Panc1 (cell line): ENCODE results near the gene PRPSAP2. TPM values are rescaled to one million over a fixed set of nuclear protein-coding genes. Genes with fewer than 3 reads are reported as not detected.

Experiments used
- ATAC-seq: fragments of 200-7000 bp; cut with Tn5 transposase; 2 replicates; pipeline ENCODE4 v1.9.1; 2020; ENCODE audit warnings: mild to moderate bottlenecking, moderate library complexity
- BruUV-seq: library from RNA; stranded (reverse); fragments of 400-500 nt; replicated peaks from 2 replicates; lab custom pipeline; 2021; lab: Mats Ljungman, UMichigan
- CTCF ChIA-PET: fragments of 300-600 bp; sonication (Branson Sonifier 250); formaldehyde crosslinking; loops from one replicate; lab custom pipeline; 2022; ENCODE audit warnings: antibody characterized with exemption; lab: Charles Lee
- POLR2A ChIA-PET: fragments of 300-600 bp; sonication (Branson Sonifier 250); formaldehyde crosslinking; loops from one replicate; lab custom pipeline; 2022; ENCODE audit warnings: antibody characterized with exemption; lab: Charles Lee
- DNase-seq: peaks from one replicate; pipeline ENCODE4 v3.0.0-alpha.2; 2010; ENCODE audit warnings: low read depth, low spot score
- H3K27ac ChIP-seq: 2 replicates; pipeline ENCODE4 v1.5.1; 2011; ENCODE audit warnings: mild to moderate bottlenecking, low read length, inconsistent platforms
- H3K27me3 ChIP-seq: fragments of 200-500 bp; sonication (Bioruptor generic); 2 replicates; pipeline ENCODE4 v1.6.0; 2014; ENCODE audit warnings: low read length, inconsistent platforms; ENCODE audit not compliant: control insufficient read depth, insufficient read depth
- H3K36me3 ChIP-seq: fragments of 200-500 bp; sonication (Bioruptor generic); 2 replicates; pipeline ENCODE4 v1.5.1; 2014; ENCODE audit warnings: inconsistent platforms, mild to moderate bottlenecking, low read length, moderate library complexity; ENCODE audit not compliant: control insufficient read depth, insufficient read depth
- H3K4me1 ChIP-seq: 2 replicates; pipeline ENCODE4 v1.5.1; 2011; ENCODE audit warnings: inconsistent platforms, mild to moderate bottlenecking, low read length, moderate library complexity; ENCODE audit not compliant: control insufficient read depth, insufficient read depth
- H3K4me3 ChIP-seq, 2 experiments: 2 replicates each; pipeline ENCODE4 v1.5.1; 2011 to 2012; ENCODE audit warnings: low read depth in 2 of 2, low read length in 2 of 2, mild to moderate bottlenecking in 2 of 2, inconsistent platforms in 1 of 2, moderate library complexity in 1 of 2
- H3K9me3 ChIP-seq: fragments of 200-500 bp; sonication (Bioruptor generic); 2 replicates; pipeline ENCODE4 v1.5.1; 2014; ENCODE audit warnings: low read depth, mild to moderate bottlenecking, inconsistent platforms, low read length, moderate library complexity; ENCODE audit not compliant: control insufficient read depth, insufficient read depth
- POLR2AphosphoS5 ChIP-seq: IDR thresholded peaks from 2 replicates; pipeline ENCODE4 v1.6.1; 2012; ENCODE audit warnings: mild to moderate bottlenecking, low read depth, low read length, moderate library complexity
- SIN3A ChIP-seq: IDR thresholded peaks from 2 replicates; pipeline ENCODE4 v1.6.1; 2012; ENCODE audit warnings: low read depth, mild to moderate bottlenecking, low read length, moderate library complexity, borderline replicate concordance; ENCODE audit not compliant: insufficient read depth
- TCF7L2 ChIP-seq: IDR thresholded peaks from 2 replicates; pipeline ENCODE4 v1.6.1; 2011; ENCODE audit warnings: mild to moderate bottlenecking, low read depth, low read length, inconsistent platforms
- in situ Hi-C: cut with HindIII; loops from 2 replicates; pipeline ENCODE4 v1.10.0; 2016; ENCODE audit warnings: low sequenced_read_pairs, low pct_unique_long_range_greater_than_20kb
- intact Hi-C: fragments of 100-400 bp; cut with micrococcal nuclease; formaldehyde crosslinking; loops from one replicate; pipeline ENCODE4 v1.10.0; 2022; ENCODE audit not compliant: unreplicated experiment
- total RNA-seq: library from RNA; stranded (reverse); gene quantifications from one replicate; pipeline ENCODE4 v1.2.1, GENCODE V29; 2021; ENCODE audit not compliant: unreplicated experiment
- TF ChIP-seq, protein P1 (sequence below): fragments of 450-650 bp; IDR thresholded peaks from 2 replicates; pipeline ENCODE4 v1.5.1; 2017; ENCODE audit warnings: mild to moderate bottlenecking
- TF ChIP-seq, protein P2 (sequence below), 2 experiments: IDR thresholded peaks; 2 replicates each; pipeline ENCODE4 v1.6.1; 2011 to 2012; ENCODE audit warnings: low read depth in 2 of 2, control low read depth in 1 of 2, low read length in 1 of 2, mild to moderate bottlenecking in 1 of 2, moderate library complexity in 1 of 2; ENCODE audit not compliant: insufficient read depth in 1 of 2

PRPSAP2 gene
- total RNA-seq, 1 experiment from 2014 or later: 25.3 TPM

DNA sequence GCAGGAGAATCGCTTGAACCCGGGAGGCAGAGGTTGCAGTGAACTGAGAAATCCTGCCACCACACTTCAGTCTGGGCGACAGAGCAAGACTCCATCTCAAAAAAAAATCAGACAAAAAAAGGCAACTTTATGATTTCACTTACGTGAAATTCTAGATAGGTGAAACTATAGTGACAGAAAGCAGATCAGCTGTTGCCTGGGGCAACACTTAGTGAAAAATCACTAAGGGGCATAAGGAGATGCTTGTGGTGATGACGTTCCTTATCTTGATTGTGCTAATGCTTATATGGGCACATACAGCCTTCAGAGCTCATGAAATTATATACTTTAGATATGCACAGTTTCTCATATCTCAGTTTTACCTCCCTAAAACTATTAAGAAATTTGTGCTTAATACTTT, 52.4 kb downstream of the PRPSAP2 start:
- Histone ChIP-seq H3K36me3 (no peaks in the 10 kb centered on the region; the same call in 1 of the 2 replicates), H3K27me3 (no peaks in the 10 kb centered on the region), H3K4me3 (no peak overlapping the region), H3K27ac (no peak overlapping the region), H3K9me3 (no peaks in the 10 kb centered on the region), H3K4me1 (no peaks in the 10 kb centered on the region)
- ChIA-PET CTCF (no interaction called here), POLR2A (no interaction called here)
- ATAC-seq (no peak), DNase-seq (no peak)
- in situ Hi-C loops: no loop called here
- intact Hi-C loops: no loop called here
- TF ChIP-seq TCF7L2: no peak
- TF ChIP-seq, protein P1, sequence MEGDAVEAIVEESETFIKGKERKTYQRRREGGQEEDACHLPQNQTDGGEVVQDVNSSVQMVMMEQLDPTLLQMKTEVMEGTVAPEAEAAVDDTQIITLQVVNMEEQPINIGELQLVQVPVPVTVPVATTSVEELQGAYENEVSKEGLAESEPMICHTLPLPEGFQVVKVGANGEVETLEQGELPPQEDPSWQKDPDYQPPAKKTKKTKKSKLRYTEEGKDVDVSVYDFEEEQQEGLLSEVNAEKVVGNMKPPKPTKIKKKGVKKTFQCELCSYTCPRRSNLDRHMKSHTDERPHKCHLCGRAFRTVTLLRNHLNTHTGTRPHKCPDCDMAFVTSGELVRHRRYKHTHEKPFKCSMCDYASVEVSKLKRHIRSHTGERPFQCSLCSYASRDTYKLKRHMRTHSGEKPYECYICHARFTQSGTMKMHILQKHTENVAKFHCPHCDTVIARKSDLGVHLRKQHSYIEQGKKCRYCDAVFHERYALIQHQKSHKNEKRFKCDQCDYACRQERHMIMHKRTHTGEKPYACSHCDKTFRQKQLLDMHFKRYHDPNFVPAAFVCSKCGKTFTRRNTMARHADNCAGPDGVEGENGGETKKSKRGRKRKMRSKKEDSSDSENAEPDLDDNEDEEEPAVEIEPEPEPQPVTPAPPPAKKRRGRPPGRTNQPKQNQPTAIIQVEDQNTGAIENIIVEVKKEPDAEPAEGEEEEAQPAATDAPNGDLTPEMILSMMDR: no peak
- no peak for TF ChIP-seq POLR2AphosphoS5
- TF ChIP-seq, protein P2, sequence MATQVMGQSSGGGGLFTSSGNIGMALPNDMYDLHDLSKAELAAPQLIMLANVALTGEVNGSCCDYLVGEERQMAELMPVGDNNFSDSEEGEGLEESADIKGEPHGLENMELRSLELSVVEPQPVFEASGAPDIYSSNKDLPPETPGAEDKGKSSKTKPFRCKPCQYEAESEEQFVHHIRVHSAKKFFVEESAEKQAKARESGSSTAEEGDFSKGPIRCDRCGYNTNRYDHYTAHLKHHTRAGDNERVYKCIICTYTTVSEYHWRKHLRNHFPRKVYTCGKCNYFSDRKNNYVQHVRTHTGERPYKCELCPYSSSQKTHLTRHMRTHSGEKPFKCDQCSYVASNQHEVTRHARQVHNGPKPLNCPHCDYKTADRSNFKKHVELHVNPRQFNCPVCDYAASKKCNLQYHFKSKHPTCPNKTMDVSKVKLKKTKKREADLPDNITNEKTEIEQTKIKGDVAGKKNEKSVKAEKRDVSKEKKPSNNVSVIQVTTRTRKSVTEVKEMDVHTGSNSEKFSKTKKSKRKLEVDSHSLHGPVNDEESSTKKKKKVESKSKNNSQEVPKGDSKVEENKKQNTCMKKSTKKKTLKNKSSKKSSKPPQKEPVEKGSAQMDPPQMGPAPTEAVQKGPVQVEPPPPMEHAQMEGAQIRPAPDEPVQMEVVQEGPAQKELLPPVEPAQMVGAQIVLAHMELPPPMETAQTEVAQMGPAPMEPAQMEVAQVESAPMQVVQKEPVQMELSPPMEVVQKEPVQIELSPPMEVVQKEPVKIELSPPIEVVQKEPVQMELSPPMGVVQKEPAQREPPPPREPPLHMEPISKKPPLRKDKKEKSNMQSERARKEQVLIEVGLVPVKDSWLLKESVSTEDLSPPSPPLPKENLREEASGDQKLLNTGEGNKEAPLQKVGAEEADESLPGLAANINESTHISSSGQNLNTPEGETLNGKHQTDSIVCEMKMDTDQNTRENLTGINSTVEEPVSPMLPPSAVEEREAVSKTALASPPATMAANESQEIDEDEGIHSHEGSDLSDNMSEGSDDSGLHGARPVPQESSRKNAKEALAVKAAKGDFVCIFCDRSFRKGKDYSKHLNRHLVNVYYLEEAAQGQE (IDR thresholded peaks at IDR 0.05; ENCODE audit: insufficient read depth in 1 of 2, low read depth in 2 of 2, low read length in 1 of 2): no peak
- no TSS peak for BruUV-seq

DNA sequence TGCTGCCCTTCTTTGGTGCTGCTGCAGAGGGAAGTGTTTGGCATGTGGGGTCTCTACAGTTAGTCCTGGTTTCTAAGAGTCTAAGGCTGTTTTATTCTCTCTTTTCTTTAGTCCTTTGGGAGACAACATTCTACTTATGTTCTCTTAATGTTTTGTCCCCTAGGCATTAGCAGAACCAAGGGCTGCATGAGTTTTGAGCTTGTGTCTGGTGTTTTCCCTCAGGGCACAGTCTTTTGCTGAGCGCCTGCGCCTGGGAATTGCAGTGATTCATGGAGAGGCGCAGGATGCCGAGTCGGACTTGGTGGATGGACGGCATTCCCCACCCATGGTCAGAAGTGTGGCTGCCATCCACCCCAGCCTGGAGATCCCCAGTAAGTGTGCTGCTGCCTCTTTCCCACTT, 53.0 kb downstream of the PRPSAP2 start:
- Histone ChIP-seq H3K27ac (no peak overlapping the region), H3K4me1 (no peaks in the 10 kb centered on the region), H3K27me3 (no peaks in the 10 kb centered on the region), H3K9me3 (no peaks in the 10 kb centered on the region), H3K36me3 (no peaks in the 10 kb centered on the region; the same call in 1 of the 2 replicates), H3K4me3 (no peak overlapping the region)
- intact Hi-C loops (no loop called here), in situ Hi-C loops (no loop called here)
- ATAC-seq: no peak
- DNase-seq: no peak
- TF ChIP-seq SIN3A: no peak
- no peak for TF ChIP-seq POLR2AphosphoS5
- TF ChIP-seq, protein P1: no peak
- no peak for TF ChIP-seq TCF7L2
- TF ChIP-seq, protein P2 (IDR thresholded peaks at IDR 0.05; ENCODE audit: insufficient read depth in 1 of 2, low read depth in 2 of 2, low read length in 1 of 2): no peak
- BruUV-seq: no TSS peak
- ChIA-PET CTCF (no interaction called here), POLR2A (no interaction called here)
